ENCODE data around the gene MAPK8IP1. TPM values are rescaled to one million over a fixed set of nuclear protein-coding genes. Genes with fewer than 3 reads are reported as not detected.
"Not testable (repeated sequence)": the region's sequence is repeated elsewhere in the genome, so short reads cannot be mapped to it uniquely, and the experiment has no call there.

The MAPK8IP1 gene
- total RNA-seq, 1 donor = 8.0 TPM

GRCh38 chr11:45896422-45896984 is 11.1 kb downstream of the MAPK8IP1 start:
- Histone ChIP-seq H2AFZ (ENCODE audit: low read length) (no peak overlapping the region), H3K9me3 (ENCODE audit: low read depth, low read length) (no peaks in the 10 kb centered on the region), H4K20me1 (ENCODE audit: insufficient read depth, low read length) (peaks cover 7% of the 10 kb centered on the region), H3K79me2 (ENCODE audit: insufficient read depth, low read length) (no peaks in the 10 kb centered on the region), H3K4me1 (ENCODE audit: insufficient read depth, low read length) (peaks cover 10% of the 10 kb centered on the region), H3K27me3 (ENCODE audit: insufficient read depth, low read length) (peaks cover 29% of the 10 kb centered on the region), H3K27ac (ENCODE audit: low read depth, low read length) (no peak overlapping the region), H3K4me3 (ENCODE audit: insufficient read depth, low read length) (no peak overlapping the region), H3K36me3 (ENCODE audit: insufficient read depth, low read length) (no peaks in the 10 kb centered on the region), H3K4me2 (ENCODE audit: insufficient read depth, low read length) (no peak overlapping the region)
- TF ChIP-seq CTCF (IDR thresholded peaks at IDR 0.05; ENCODE audit: extremely low read depth, low read depth, low read length) = no peak
- peak; percentile 45 for DNase-seq (ENCODE audit: insufficient read length, low spot score, missing footprints)

GRCh38 chr11:45897556-45897955 is 12.1 kb downstream of the MAPK8IP1 start:
- Histone ChIP-seq H3K4me3 (ENCODE audit: insufficient read depth, low read length) (no peak overlapping the region), H3K9me3 (ENCODE audit: low read depth, low read length) (no peaks in the 10 kb centered on the region), H3K27me3 (ENCODE audit: insufficient read depth, low read length) (peaks cover 29% of the 10 kb centered on the region), H2AFZ (ENCODE audit: low read length) (no peak overlapping the region), H3K36me3 (ENCODE audit: insufficient read depth, low read length) (no peaks in the 10 kb centered on the region), H4K20me1 (ENCODE audit: insufficient read depth, low read length) (peaks cover 10% of the 10 kb centered on the region), H3K4me1 (ENCODE audit: insufficient read depth, low read length) (peaks cover 10% of the 10 kb centered on the region), H3K27ac (ENCODE audit: low read depth, low read length) (no peak overlapping the region), H3K4me2 (ENCODE audit: insufficient read depth, low read length) (no peak overlapping the region), H3K79me2 (ENCODE audit: insufficient read depth, low read length) (no peaks in the 10 kb centered on the region)
- peak; percentile 74 for DNase-seq (ENCODE audit: insufficient read length, low spot score, missing footprints)
- TF ChIP-seq CTCF (IDR thresholded peaks at IDR 0.05; ENCODE audit: extremely low read depth, low read depth, low read length) = no peak

GRCh38 chr11:45899086-45899447 is 13.6 kb downstream of the MAPK8IP1 start:
- no peaks in the 10 kb centered on the region for H3K9me3 ChIP-seq (ENCODE audit: low read depth, low read length)
- peak overlapping the region; percentile 73 for H3K4me2 ChIP-seq (ENCODE audit: insufficient read depth, low read length)
- peak overlapping the region; percentile 41 for H3K27ac ChIP-seq (ENCODE audit: low read depth, low read length)
- H3K79me2 ChIP-seq (ENCODE audit: insufficient read depth, low read length) = no peaks in the 10 kb centered on the region
- H3K36me3 ChIP-seq (ENCODE audit: insufficient read depth, low read length) = peaks cover 3% of the 10 kb centered on the region
- H3K4me3 ChIP-seq (ENCODE audit: insufficient read depth, low read length) = peak overlapping the region; percentile 71
- no peak for TF ChIP-seq CTCF (IDR thresholded peaks at IDR 0.05; ENCODE audit: extremely low read depth, low read depth, low read length)
- peaks cover 24% of the 10 kb centered on the region for H3K27me3 ChIP-seq (ENCODE audit: insufficient read depth, low read length)
- DNase-seq (ENCODE audit: insufficient read length, low spot score, missing footprints) = no peak
- no peak overlapping the region for H2AFZ ChIP-seq (ENCODE audit: low read length)
- H4K20me1 ChIP-seq (ENCODE audit: insufficient read depth, low read length) = peaks cover 7% of the 10 kb centered on the region
- peaks cover 10% of the 10 kb centered on the region for H3K4me1 ChIP-seq (ENCODE audit: insufficient read depth, low read length)

- H3K4me2 ChIP-seq (ENCODE audit: insufficient read depth, low read length) = peak overlapping the region; percentile 73
- H3K4me3 ChIP-seq (ENCODE audit: insufficient read depth, low read length) = peak overlapping the region; percentile 71
- no peak for TF ChIP-seq CTCF (IDR thresholded peaks at IDR 0.05; ENCODE audit: extremely low read depth, low read depth, low read length)
- H3K27ac ChIP-seq (ENCODE audit: low read depth, low read length) = peak overlapping the region; percentile 41
- DNase-seq (ENCODE audit: insufficient read length, low spot score, missing footprints) = peak; percentile 100
- peaks cover 7% of the 10 kb centered on the region for H4K20me1 ChIP-seq (ENCODE audit: insufficient read depth, low read length)
- H3K4me1 ChIP-seq (ENCODE audit: insufficient read depth, low read length) = peaks cover 10% of the 10 kb centered on the region
- H3K79me2 ChIP-seq (ENCODE audit: insufficient read depth, low read length) = no peaks in the 10 kb centered on the region
- no peaks in the 10 kb centered on the region for H3K9me3 ChIP-seq (ENCODE audit: low read depth, low read length)
- peak overlapping the region; percentile 68 for H2AFZ ChIP-seq (ENCODE audit: low read length)
- H3K27me3 ChIP-seq (ENCODE audit: insufficient read depth, low read length) = peaks cover 24% of the 10 kb centered on the region
- peaks cover 3% of the 10 kb centered on the region for H3K36me3 ChIP-seq (ENCODE audit: insufficient read depth, low read length)
Observed at GRCh38 chr11:45899448-45900174, 14.2 kb downstream of the MAPK8IP1 start.

GRCh38 chr11:45900175-45900800 is 14.8 kb downstream of the MAPK8IP1 start:
- not testable (repeated sequence) for H2AFZ ChIP-seq (ENCODE audit: low read length); H4K20me1 ChIP-seq (ENCODE audit: insufficient read depth, low read length); H3K36me3 ChIP-seq (ENCODE audit: insufficient read depth, low read length); H3K79me2 ChIP-seq (ENCODE audit: insufficient read depth, low read length); H3K9me3 ChIP-seq (ENCODE audit: low read depth, low read length); H3K27ac ChIP-seq (ENCODE audit: low read depth, low read length)
- peak overlapping the region; percentile 81 for H3K4me2 ChIP-seq (ENCODE audit: insufficient read depth, low read length)
- peak; percentile 83 for DNase-seq (ENCODE audit: insufficient read length, low spot score, missing footprints)
- peak overlapping the region; percentile 71 for H3K4me3 ChIP-seq (ENCODE audit: insufficient read depth, low read length)
- H3K27me3 ChIP-seq (ENCODE audit: insufficient read depth, low read length) = peaks cover 24% of the 10 kb centered on the region
- peaks cover 10% of the 10 kb centered on the region for H3K4me1 ChIP-seq (ENCODE audit: insufficient read depth, low read length)
